HepG2 (cell line): ENCODE data around the gene CHRM5. TPM values are rescaled to one million over a fixed set of nuclear protein-coding genes. Genes with fewer than 3 reads are reported as not detected.

Experiments used
- ATAC-seq: fragments of 200-7000 bp; cut with Tn5 transposase; 3 replicates; pipeline ENCODE4 v1.9.1; 2020; ENCODE audit warnings: mild to moderate bottlenecking, moderate library complexity
- BruUV-seq: library from RNA; stranded (reverse); fragments of 400-500 nt; replicated peaks from 2 replicates; lab custom pipeline; 2021; lab: Mats Ljungman, UMichigan
- CTCF ChIA-PET: fragments of 300-600 bp; formaldehyde crosslinking; extraction: SDS; loops from one replicate; lab custom pipeline; 2021; ENCODE audit warnings: low total read pairs, inconsistent platforms, low intra/inter-chr PET ratio; lab: Yijun Ruan, JAX
- POLR2A ChIA-PET: fragments of 350-600 bp; sonication (Branson Sonifier 250); formaldehyde crosslinking; loops from one replicate; lab custom pipeline; 2020; ENCODE audit warnings: antibody characterized with exemption, inconsistent platforms; lab: Yijun Ruan, JAX
- DNase-seq: peaks from one replicate; pipeline ENCODE4 v3.0.0-alpha.2; 2015; ENCODE audit warnings: low spot score
- FAIRE-seq: peaks from 3 replicates; lab custom pipeline; 2011; peaks lifted over from hg19 to GRCh38; lab: Jason Lieb, UNC
- H2AFZ ChIP-seq: one replicate; pipeline ENCODE4 v1.6.1; 2011; ENCODE audit warnings: low read length, inconsistent platforms
- H3K27ac ChIP-seq: fragments of 300-600 bp; 3 replicates; pipeline ENCODE4 v1.8.0; 2011; ENCODE audit warnings: mixed run types, mild to moderate bottlenecking, mixed read lengths, low read length, inconsistent platforms; ENCODE audit not compliant: insufficient read depth; ENCODE audit errors: extremely low read length
- H3K27me3 ChIP-seq, 2 experiments: fragments of 200-600 bp in 1 of 2; 2 replicates in 1 of 2; 3 replicates in 1 of 2; pipeline versions ENCODE4 v1.6.0 to v1.8.0; 2011; ENCODE audit warnings: low read length in 2 of 2, mild to moderate bottlenecking in 2 of 2, moderate library complexity in 2 of 2, inconsistent platforms in 1 of 2; ENCODE audit not compliant: insufficient read depth in 2 of 2, control insufficient read depth in 1 of 2
- H3K36me3 ChIP-seq, 2 experiments: fragments of 200-600 bp in 1 of 2; replicated peaks in 1 of 2; 2 replicates in 1 of 2; 3 replicates in 1 of 2; pipeline versions ENCODE4 v1.5.1 to v1.8.0; 2011; ENCODE audit warnings: low read length in 2 of 2, inconsistent platforms in 1 of 2; ENCODE audit not compliant: insufficient read depth in 2 of 2, control insufficient read depth in 1 of 2
- H3K4me1 ChIP-seq: 2 replicates; pipeline ENCODE4 v1.5.1; 2012; ENCODE audit warnings: low read length, inconsistent platforms; ENCODE audit not compliant: insufficient read depth
- H3K4me2 ChIP-seq: 2 replicates; pipeline ENCODE4 v1.6.0; 2011; ENCODE audit warnings: low read depth, low read length, inconsistent platforms
- H3K4me3 ChIP-seq, 3 experiments: fragments of 200-600 bp in 1 of 3; sonication (generic), shearing (Covaris generic) in 1 of 3; replicated peaks in 1 of 3; 2 replicates each; pipeline ENCODE4 v1.5.1; 2011 to 2016; ENCODE audit warnings: low read length in 3 of 3, inconsistent platforms in 2 of 3, low read depth in 2 of 3, mild to moderate bottlenecking in 2 of 3, control low read depth in 1 of 3, mixed read lengths in 1 of 3; ENCODE audit not compliant: insufficient read depth in 1 of 3
- H3K79me2 ChIP-seq: one replicate; pipeline ENCODE4 v1.6.1; 2011; ENCODE audit warnings: low read length, inconsistent platforms; ENCODE audit not compliant: insufficient read depth
- H3K9ac ChIP-seq: 2 replicates; pipeline ENCODE4 v1.6.0; 2011; ENCODE audit warnings: mild to moderate bottlenecking, low read depth, low read length, inconsistent platforms; ENCODE audit not compliant: insufficient read depth
- H3K9me3 ChIP-seq: 2 replicates; pipeline ENCODE4 v1.5.1; 2012; ENCODE audit warnings: mild to moderate bottlenecking, low read length
- H4K20me1 ChIP-seq: 2 replicates; pipeline ENCODE4 v1.6.0; 2011; ENCODE audit warnings: inconsistent platforms, mild to moderate bottlenecking, low read length, moderate library complexity; ENCODE audit not compliant: insufficient read depth
- ATF1 ChIP-seq: IDR thresholded peaks from 2 replicates; pipeline ENCODE4 v1.6.1; 2016; ENCODE audit warnings: mild to moderate bottlenecking, control low read depth
- SAP130 ChIP-seq: IDR thresholded peaks from 2 replicates; pipeline ENCODE4 v1.6.1; 2016; ENCODE audit warnings: low read depth
- TMF1 ChIP-seq: sonication (generic); formaldehyde crosslinking; IDR thresholded peaks from 2 replicates; pipeline ENCODE4 v1.8.1; 2022; ENCODE audit warnings: low read depth, missing genetic modification reagents
- ZNF230 ChIP-seq: sonication (generic); formaldehyde crosslinking; IDR thresholded peaks from 2 replicates; pipeline ENCODE4 v1.4.0; 2020; ENCODE audit warnings: mild to moderate bottlenecking, missing genetic modification reagents
- ZNF629 ChIP-seq: sonication (generic); formaldehyde crosslinking; conservative IDR thresholded peaks from 2 replicates; pipeline ENCODE4 v1.5.0; 2020; ENCODE audit warnings: missing genetic modification reagents
- ZNF781 ChIP-seq: sonication (generic); formaldehyde crosslinking; IDR thresholded peaks from 2 replicates; pipeline ENCODE4 v1.5.1; 2020; ENCODE audit warnings: borderline replicate concordance, mild to moderate bottlenecking, missing genetic modification reagents; ENCODE audit errors: not compliant biosample characterization
- whole genome bisulfite sequencing: methylation state at CpG from one replicate; pipeline ENCODE4 v1.1.6; 2017; ENCODE audit warnings: low lambda C conversion rate; 5-methylcytosine and 5-hydroxymethylcytosine counted together
- in situ Hi-C: cut with HindIII; loops from 2 replicates; pipeline ENCODE4 v1.10.0; 2017; ENCODE audit warnings: low pct_unique_long_range_greater_than_20kb; ENCODE audit not compliant: extremely low pct_ligation_motif_present
- intact Hi-C: fragments of 100-400 bp; cut with micrococcal nuclease; formaldehyde crosslinking; loops from one replicate; pipeline ENCODE4 v1.10.0; 2022; ENCODE audit not compliant: unreplicated experiment
- polyA plus RNA-seq, 8 experiments: library from polyadenylated mRNA; depleted of rRNA in 3 of 8; stranded (reverse) in 7 of 8; unstranded in 1 of 8; fragments of >200 nt; fragmentation: Illumina TruSeq in 4 of 8; extraction: Trizol in 4 of 8; gene quantifications; 2 replicates each; pipeline versions ENCODE4 v1.2.1 to v1.2.3, GENCODE V29; 2011 to 2016; ENCODE audit warnings: low read depth in 4 of 8, missing spikeins in 1 of 8, mixed read lengths in 1 of 8; ENCODE audit not compliant: insufficient read depth in 1 of 8
- total RNA-seq, 5 experiments: library from RNA; depleted of rRNA; stranded (reverse); fragments of >200 nt; fragmentation: Illumina TruSeq; extraction: Trizol; gene quantifications; 2 replicates each; pipeline ENCODE4 v1.2.3, GENCODE V29; 2016; ENCODE audit warnings: low read depth in 1 of 5
- TF ChIP-seq, protein P1 (sequence below): sonication (generic); formaldehyde crosslinking; IDR thresholded peaks from 2 replicates; pipeline ENCODE4 v1.5.0; 2020; ENCODE audit warnings: missing genetic modification reagents
- TF ChIP-seq, protein P2 (sequence below): sonication (generic); formaldehyde crosslinking; IDR thresholded peaks from 2 replicates; pipeline ENCODE4 v1.5.0; 2020; ENCODE audit warnings: mild to moderate bottlenecking, missing genetic modification reagents

CHRM5 gene
- total and polyA plus RNA-seq, 2 of the 13 experiments (the other 11 are each of a cell fraction or from before 2014, with no cell fraction given) = not detected

DNA sequence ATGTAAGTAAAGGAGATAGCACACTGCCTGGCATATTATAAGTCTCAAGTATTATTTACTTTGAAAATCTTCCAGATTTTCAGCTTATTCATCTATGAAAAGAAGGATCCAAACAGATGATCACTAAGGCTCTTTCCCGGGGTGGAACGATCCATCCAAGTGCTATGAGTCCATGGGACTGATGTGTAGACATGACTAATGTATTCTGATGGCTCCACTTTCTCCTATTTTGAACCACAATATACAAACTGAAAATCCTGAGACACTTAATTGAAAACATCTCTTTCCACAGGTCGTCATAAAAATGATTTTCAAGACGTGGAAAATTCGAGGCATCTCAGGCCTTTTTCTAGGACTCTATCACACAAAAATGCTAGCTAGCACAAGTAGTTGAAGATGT lies 33.4 kb upstream of the CHRM5 start:
- ATAC-seq (no peak), FAIRE-seq (no peak), DNase-seq (no peak)
- Histone ChIP-seq H4K20me1 (no peaks in the 10 kb centered on the region), H2AFZ (no peak overlapping the region), H3K4me3 (no peak overlapping the region), H3K79me2 (no peaks in the 10 kb centered on the region), H3K4me2 (no peak overlapping the region), H3K27me3 (no peaks in the 10 kb centered on the region), H3K9me3 (no peaks in the 10 kb centered on the region)
- intact Hi-C loops = no loop called here
- POLR2A ChIA-PET = no interaction called here
- in situ Hi-C loops = no loop called here
- no TSS peak for BruUV-seq
- TF ChIP-seq ZNF230 (CRISPR knock-in tag) = no peak
- no peak for TF ChIP-seq TMF1
- TF ChIP-seq, protein P1, sequence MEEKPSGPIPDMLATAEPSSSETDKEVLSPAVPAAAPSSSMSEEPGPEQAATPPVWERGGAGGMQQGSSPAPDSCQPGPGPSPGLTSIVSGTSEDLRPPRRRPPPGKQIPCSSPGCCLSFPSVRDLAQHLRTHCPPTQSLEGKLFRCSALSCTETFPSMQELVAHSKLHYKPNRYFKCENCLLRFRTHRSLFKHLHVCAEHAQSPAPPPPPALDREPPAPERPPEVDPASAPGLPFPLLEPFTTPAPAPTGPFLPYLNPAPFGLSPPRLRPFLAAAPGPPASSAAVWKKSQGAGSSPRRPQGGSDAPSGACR (CRISPR knock-in tag) = no peak
- TF ChIP-seq ATF1 (CRISPR knock-in tag) = no peak
- TF ChIP-seq SAP130 (CRISPR knock-in tag) = no peak
- no peak for TF ChIP-seq ZNF781
- TF ChIP-seq, protein P2, sequence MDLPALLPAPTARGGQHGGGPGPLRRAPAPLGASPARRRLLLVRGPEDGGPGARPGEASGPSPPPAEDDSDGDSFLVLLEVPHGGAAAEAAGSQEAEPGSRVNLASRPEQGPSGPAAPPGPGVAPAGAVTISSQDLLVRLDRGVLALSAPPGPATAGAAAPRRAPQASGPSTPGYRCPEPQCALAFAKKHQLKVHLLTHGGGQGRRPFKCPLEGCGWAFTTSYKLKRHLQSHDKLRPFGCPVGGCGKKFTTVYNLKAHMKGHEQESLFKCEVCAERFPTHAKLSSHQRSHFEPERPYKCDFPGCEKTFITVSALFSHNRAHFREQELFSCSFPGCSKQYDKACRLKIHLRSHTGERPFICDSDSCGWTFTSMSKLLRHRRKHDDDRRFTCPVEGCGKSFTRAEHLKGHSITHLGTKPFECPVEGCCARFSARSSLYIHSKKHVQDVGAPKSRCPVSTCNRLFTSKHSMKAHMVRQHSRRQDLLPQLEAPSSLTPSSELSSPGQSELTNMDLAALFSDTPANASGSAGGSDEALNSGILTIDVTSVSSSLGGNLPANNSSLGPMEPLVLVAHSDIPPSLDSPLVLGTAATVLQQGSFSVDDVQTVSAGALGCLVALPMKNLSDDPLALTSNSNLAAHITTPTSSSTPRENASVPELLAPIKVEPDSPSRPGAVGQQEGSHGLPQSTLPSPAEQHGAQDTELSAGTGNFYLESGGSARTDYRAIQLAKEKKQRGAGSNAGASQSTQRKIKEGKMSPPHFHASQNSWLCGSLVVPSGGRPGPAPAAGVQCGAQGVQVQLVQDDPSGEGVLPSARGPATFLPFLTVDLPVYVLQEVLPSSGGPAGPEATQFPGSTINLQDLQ (CRISPR knock-in tag) = no peak
- TF ChIP-seq ZNF629 = no peak
- TF ChIP-seq, all 625 proteins: peak for 0
- no peaks in the 10 kb centered on the region for H3K4me1 ChIP-seq
- CTCF ChIA-PET = no interaction called here
- no peaks in the 10 kb centered on the region for H3K36me3 ChIP-seq
- no peak overlapping the region for H3K9ac ChIP-seq
- no peak overlapping the region for H3K27ac ChIP-seq
- WGBS = 56% methylated on average over 5 of the region's 5 CpGs
